NB4 (cell line): ENCODE data around the gene NACA2.

Source experiments
- POLR2A ChIP-seq: IDR thresholded peaks from 2 replicates; pipeline ENCODE4 v1.6.1; 2011; ENCODE audit warnings: mild to moderate bottlenecking; ENCODE audit not compliant: insufficient read length; ENCODE audit errors: extremely low read depth
- TF ChIP-seq, protein P1 (sequence below): IDR thresholded peaks from one replicate; pipeline ENCODE4 v1.5.1; 2012; ENCODE audit warnings: low read depth, low read length

DNA sequence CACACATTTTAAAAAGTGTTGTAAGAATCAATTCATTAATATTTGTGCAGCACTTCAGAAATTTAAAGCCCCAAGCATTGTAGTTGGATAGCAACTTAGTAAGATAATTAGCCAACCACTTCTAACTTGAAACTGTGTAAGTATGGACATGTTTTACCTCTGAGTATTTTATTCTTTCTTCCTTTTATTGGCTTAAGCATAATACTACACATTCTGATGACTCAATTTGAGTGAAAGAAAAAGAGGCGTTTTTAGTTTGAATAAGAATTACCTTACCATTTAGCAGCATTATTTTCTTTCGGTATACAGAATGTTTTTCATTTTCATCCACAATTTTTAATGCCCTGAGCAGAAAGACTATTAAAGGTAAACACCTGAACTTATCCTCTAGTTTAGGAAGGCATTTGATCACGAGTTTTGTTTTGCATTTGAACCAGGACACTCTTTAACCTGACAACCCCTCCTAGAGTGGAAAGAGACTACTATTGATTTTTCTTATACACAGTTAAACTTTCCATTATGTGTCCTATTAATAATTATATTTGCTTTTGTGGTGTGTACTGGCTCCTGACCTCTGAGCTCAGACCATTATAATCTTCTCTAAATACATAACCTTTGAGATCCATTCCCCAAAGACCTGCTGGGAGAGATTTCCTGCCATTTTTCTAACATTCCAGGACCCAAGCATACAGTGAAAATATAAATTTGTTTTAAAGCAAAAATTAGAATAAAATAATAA lies 9.2 kb downstream of the NACA2 start:
- TF ChIP-seq, protein P1, sequence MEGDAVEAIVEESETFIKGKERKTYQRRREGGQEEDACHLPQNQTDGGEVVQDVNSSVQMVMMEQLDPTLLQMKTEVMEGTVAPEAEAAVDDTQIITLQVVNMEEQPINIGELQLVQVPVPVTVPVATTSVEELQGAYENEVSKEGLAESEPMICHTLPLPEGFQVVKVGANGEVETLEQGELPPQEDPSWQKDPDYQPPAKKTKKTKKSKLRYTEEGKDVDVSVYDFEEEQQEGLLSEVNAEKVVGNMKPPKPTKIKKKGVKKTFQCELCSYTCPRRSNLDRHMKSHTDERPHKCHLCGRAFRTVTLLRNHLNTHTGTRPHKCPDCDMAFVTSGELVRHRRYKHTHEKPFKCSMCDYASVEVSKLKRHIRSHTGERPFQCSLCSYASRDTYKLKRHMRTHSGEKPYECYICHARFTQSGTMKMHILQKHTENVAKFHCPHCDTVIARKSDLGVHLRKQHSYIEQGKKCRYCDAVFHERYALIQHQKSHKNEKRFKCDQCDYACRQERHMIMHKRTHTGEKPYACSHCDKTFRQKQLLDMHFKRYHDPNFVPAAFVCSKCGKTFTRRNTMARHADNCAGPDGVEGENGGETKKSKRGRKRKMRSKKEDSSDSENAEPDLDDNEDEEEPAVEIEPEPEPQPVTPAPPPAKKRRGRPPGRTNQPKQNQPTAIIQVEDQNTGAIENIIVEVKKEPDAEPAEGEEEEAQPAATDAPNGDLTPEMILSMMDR = no peak
- TF ChIP-seq POLR2A = no peak
